Cerebellar nuclear complex (tissue), 1 donor: ENCODE data around the gene NPR3.

Source experiments
- DNase-seq, 2 experiments: peaks; one replicate each; lab custom pipeline; 2025; lab: John Stamatoyannopoulos, UW

Gene NPR3

GRCh38 chr5:32712481-32713360, 1.6 kb downstream of the NPR3 start:
- no peak for DNase-seq

GRCh38 chr5:32713361-32713769, 2.2 kb downstream of the NPR3 start:
- DNase-seq = no peak

- no peak for DNase-seq
Observed at GRCh38 chr5:32713770-32714381, 2.8 kb downstream of the NPR3 start.

- no peak for DNase-seq
Observed at GRCh38 chr5:32714836-32715235, 3.7 kb downstream of the NPR3 start.

- DNase-seq = no peak
Observed at GRCh38 chr5:32720300-32720699, 9.2 kb downstream of the NPR3 start.

GRCh38 chr5:32721626-32722025, 10.5 kb downstream of the NPR3 start:
- DNase-seq = no peak

GRCh38 chr5:32722957-32723356, 11.8 kb downstream of the NPR3 start:
- DNase-seq = no peak

- DNase-seq = no peak
Observed at GRCh38 chr5:32724526-32724925, 13.4 kb downstream of the NPR3 start.

- no peak for DNase-seq
Observed at GRCh38 chr5:32726086-32726557, 15.0 kb downstream of the NPR3 start.

- DNase-seq = no peak
Observed at GRCh38 chr5:32729651-32730050, 18.5 kb downstream of the NPR3 start.

GRCh38 chr5:32733590-32734340, 22.6 kb downstream of the NPR3 start:
- no peak for DNase-seq

GRCh38 chr5:32734827-32735378, 23.8 kb downstream of the NPR3 start:
- no peak for DNase-seq

GRCh38 chr5:32735512-32735911, 24.4 kb downstream of the NPR3 start:
- no peak for DNase-seq

- no peak for DNase-seq
Observed at GRCh38 chr5:32736842-32737241, 25.7 kb downstream of the NPR3 start.

- no peak for DNase-seq
Observed at GRCh38 chr5:32740651-32741050, 29.5 kb downstream of the NPR3 start.

GRCh38 chr5:32745317-32745716, 34.2 kb downstream of the NPR3 start:
- no peak for DNase-seq

GRCh38 chr5:32752411-32752810, 41.3 kb downstream of the NPR3 start:
- DNase-seq = no peak

- no peak for DNase-seq
Observed at GRCh38 chr5:32753051-32753450, 41.9 kb downstream of the NPR3 start.

GRCh38 chr5:32753765-32754164, 42.6 kb downstream of the NPR3 start:
- DNase-seq = no peak

- DNase-seq = no peak
Observed at GRCh38 chr5:32754284-32754683, 43.2 kb downstream of the NPR3 start.

GRCh38 chr5:32760091-32760509, 49.0 kb downstream of the NPR3 start:
- DNase-seq = no peak

GRCh38 chr5:32765266-32765665, 54.1 kb downstream of the NPR3 start:
- DNase-seq = no peak
